Measurements from ENCODE around the gene AKR7A2. TPM values are rescaled to one million over a fixed set of nuclear protein-coding genes. Genes with fewer than 3 reads are reported as not detected.

AKR7A2 gene
- total and polyA plus RNA-seq, 3 donors from 2014 or later, result 73.0 to 141 (median 83.3) TPM

DNA sequence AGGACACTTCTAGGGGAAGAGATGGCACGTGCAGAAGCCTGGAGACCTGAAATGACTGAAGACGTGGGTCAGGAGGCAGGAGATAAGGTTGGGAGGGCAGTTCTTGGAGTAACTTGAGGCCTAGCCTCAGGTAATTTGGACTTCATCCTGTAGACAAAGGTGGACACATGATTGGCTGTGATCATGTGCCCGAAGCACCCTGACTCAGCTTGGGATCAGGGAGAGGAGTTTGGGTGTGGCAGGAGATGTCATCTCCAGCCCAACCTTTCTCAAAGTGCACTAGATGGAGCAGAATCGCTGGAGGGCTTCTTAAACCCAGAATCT, 1.7 kb upstream of the AKR7A2 start:
- intact Hi-C loops (cut with DNase I; ENCODE audit: low total_unique reads), result no loop called here
- no peak for TF ChIP-seq CTCF (IDR thresholded peaks at IDR 0.05)
- WGBS, 2 donors, result 76 to 89% methylated on average over 3 to 4 of the region's 4 CpGs

GRCh38 chr1:19312782-19313635, 1.1 kb upstream of the AKR7A2 start:
- TF ChIP-seq POLR2A (IDR thresholded peaks at IDR 0.05), result no peak
- TF ChIP-seq CTCF (IDR thresholded peaks at IDR 0.05), result no peak
- intact Hi-C loops (cut with DNase I; ENCODE audit: low total_unique reads), result no loop called here
- Histone ChIP-seq H3K36me3 (ENCODE audit: low read depth, missing control alignments) (no peaks in the 10 kb centered on the region), H3K27ac (peak overlapping the region; percentile 80 to 91), H3K27me3 (no peaks in the 10 kb centered on the region), H3K4me3 (peak overlapping the region; percentile 81 to 97), H3K4me1 (peaks cover 30% of the 10 kb centered on the region), H3K9me3 (no peaks in the 10 kb centered on the region)
- WGBS, 2 donors, result 34 to 55% methylated on average over 12 to 20 of the region's 20 CpGs
- peak; percentile 45 for DNase-seq

More for the DNA sequence above, 1.7 kb upstream of the AKR7A2 start:
- no peak for DNase-seq
- H3K9me3 ChIP-seq, result no peaks in the 10 kb centered on the region
- H3K36me3 ChIP-seq (ENCODE audit: low read depth, missing control alignments), result no peaks in the 10 kb centered on the region
- H3K27ac ChIP-seq, result no peak overlapping the region
- no peak overlapping the region for H3K4me3 ChIP-seq
- no peaks in the 10 kb centered on the region for H3K27me3 ChIP-seq
- peaks cover 30% of the 10 kb centered on the region for H3K4me1 ChIP-seq

DNA sequence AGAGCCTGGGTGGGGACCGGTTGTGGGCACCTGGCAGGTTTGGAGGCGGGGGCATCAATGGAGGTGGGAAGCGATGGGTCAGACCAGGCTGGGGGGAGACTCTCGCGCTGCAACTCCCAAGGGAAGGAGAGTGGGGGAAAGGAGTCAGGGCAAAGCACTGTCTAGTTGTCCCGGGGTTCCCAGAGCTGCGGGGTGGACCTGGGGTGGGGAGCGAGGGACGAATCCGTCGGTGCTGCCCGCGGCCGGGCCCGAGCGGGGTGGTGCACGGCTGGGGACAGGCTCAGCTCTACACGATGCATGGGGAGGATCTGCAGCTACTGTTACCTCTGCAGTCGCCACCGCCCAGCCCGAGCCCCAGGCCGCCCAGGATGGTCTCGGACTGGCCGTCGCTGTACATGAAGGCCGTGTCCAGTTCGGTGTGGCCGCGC, 427 bp downstream of the AKR7A2 start:
- intact Hi-C loops (cut with DNase I; ENCODE audit: low total_unique reads), result no loop called here
- DNase-seq, result no peak
- Histone ChIP-seq H3K27me3 (no peaks in the 10 kb centered on the region), H3K36me3 (ENCODE audit: low read depth, missing control alignments) (no peaks in the 10 kb centered on the region), H3K4me3 (peak overlapping the region; percentile 81 to 97), H3K4me1 (peaks cover 23% of the 10 kb centered on the region), H3K9me3 (no peaks in the 10 kb centered on the region), H3K27ac (peak overlapping the region; percentile 24 to 91)
- WGBS, 2 donors, result 0% methylated on average over 7 to 23 of the region's 29 CpGs
- no peak for TF ChIP-seq POLR2A (IDR thresholded peaks at IDR 0.05)
- TF ChIP-seq CTCF (IDR thresholded peaks at IDR 0.05), result no peak

DNA sequence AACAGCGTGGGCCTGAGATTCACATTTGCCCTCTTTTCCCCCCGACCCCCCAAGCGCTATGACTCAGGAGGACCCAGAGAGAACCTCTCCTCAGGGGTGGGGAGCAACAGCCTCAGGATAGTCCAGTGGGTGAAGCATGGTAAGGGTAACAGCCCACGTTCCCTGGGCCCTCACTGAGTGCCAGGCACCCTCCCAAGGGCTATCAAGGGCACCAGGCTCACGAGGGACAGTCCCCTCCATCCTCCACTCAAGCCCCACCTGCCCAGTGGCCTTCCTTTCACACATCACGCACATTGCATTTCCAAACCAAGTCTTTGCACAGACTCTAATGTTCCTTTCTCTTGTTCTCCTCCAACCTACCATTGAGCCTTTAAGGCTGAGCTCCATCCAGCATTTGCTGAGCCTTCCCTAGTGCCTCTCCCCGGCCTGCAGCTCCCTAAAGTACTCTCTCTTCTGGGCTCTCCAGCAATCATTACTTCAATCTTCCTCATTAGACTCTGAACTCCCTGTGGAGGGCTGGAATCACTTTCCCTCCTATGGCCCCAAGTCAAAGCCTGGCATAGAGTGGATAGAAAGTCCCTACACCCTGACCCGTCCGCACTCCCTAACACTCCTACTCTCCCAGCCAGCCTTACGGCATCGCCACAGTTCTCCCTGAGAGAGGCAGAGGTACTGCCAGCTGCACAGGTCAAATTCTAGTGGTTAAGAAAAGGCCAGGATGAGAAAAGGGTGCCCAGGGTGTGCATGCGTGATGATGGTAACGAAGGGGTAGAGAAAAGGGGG, 1.0 kb downstream of the AKR7A2 start:
- Histone ChIP-seq H3K9me3 (no peaks in the 10 kb centered on the region), H3K27me3 (no peaks in the 10 kb centered on the region), H3K36me3 (ENCODE audit: low read depth, missing control alignments) (no peaks in the 10 kb centered on the region), H3K4me3 (peak overlapping the region; percentile 81 to 97), H3K27ac (peak overlapping the region; percentile 24 to 91), H3K4me1 (peaks cover 23% of the 10 kb centered on the region)
- WGBS, 2 donors, result 24 to 33% methylated on average over 13 of the region's 13 CpGs
- no peak for DNase-seq
- TF ChIP-seq CTCF (IDR thresholded peaks at IDR 0.05) (no peak), POLR2A (IDR thresholded peaks at IDR 0.05) (no peak)
- intact Hi-C loops (cut with DNase I; ENCODE audit: low total_unique reads), result no loop called here

Measured in testis (tissue), 3 donors.